ENCODE data around the gene PMVK.

The PMVK gene

DNA sequence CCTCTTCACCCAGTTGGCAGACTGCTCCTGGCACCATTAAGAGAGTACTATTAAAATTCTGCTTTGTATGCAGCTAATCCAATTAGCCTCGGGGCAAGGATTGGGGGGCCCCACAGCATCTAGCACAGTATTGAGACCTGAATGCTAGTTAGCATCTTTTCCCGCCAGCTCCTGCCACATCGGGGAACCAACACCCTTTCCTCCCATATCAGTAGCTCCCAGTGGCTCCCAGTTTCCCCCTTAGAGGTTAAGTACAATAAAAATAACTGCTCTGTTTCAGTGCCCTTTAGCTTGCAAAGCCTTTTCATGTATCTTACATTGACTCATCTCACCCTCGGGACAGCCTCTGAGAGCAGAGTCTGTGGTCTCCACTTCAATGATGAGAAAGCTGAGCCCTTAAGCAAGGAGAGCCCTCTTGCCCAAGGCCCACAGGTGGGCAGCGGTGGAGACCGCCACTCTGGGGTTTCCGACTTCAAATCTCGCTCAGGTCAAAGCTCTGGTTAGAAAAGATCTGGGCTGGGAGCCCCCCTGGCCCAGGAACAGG, 4.2 kb upstream of the PMVK start:
- ChIA-PET POLR2A (no interaction called here), CTCF (interaction anchor here (1.0 to 2.8 kb wide), 7 partner anchors 15 to 460 kb away, joined by 3 to 18 read pairs (median 6); partner anchors contain the start of genes ADAM15 and PBXIP1)
- no peak for DNase-seq (ENCODE audit: low read depth, low spot score)
- H3K4me3 ChIP-seq (ENCODE audit: low read depth, low read length): no peak overlapping the region
- TF ChIP-seq, protein P1, sequence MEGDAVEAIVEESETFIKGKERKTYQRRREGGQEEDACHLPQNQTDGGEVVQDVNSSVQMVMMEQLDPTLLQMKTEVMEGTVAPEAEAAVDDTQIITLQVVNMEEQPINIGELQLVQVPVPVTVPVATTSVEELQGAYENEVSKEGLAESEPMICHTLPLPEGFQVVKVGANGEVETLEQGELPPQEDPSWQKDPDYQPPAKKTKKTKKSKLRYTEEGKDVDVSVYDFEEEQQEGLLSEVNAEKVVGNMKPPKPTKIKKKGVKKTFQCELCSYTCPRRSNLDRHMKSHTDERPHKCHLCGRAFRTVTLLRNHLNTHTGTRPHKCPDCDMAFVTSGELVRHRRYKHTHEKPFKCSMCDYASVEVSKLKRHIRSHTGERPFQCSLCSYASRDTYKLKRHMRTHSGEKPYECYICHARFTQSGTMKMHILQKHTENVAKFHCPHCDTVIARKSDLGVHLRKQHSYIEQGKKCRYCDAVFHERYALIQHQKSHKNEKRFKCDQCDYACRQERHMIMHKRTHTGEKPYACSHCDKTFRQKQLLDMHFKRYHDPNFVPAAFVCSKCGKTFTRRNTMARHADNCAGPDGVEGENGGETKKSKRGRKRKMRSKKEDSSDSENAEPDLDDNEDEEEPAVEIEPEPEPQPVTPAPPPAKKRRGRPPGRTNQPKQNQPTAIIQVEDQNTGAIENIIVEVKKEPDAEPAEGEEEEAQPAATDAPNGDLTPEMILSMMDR (IDR thresholded peaks at IDR 0.05; ENCODE audit: insufficient read depth, low read length, missing control alignments): no peak

- no peak for DNase-seq (ENCODE audit: low read depth, low spot score)
- POLR2A ChIA-PET: interaction anchor here (0.7 kb wide), 1 partner anchor 193 kb away, joined by 4 read pairs; no protein-coding TSS in a partner anchor
- no peak overlapping the region for H3K4me3 ChIP-seq (ENCODE audit: low read depth, low read length)
- TF ChIP-seq, protein P1 (IDR thresholded peaks at IDR 0.05; ENCODE audit: insufficient read depth, low read length, missing control alignments): no peak
- CTCF ChIA-PET: interaction anchor here (1.0 to 2.8 kb wide), 8 partner anchors 15 to 460 kb away, joined by 3 to 18 read pairs (median 6); partner anchors contain the start of genes ADAM15 and PBXIP1
Observed at GRCh38 chr1:154940213-154940560, 3.7 kb upstream of the PMVK start.

DNA sequence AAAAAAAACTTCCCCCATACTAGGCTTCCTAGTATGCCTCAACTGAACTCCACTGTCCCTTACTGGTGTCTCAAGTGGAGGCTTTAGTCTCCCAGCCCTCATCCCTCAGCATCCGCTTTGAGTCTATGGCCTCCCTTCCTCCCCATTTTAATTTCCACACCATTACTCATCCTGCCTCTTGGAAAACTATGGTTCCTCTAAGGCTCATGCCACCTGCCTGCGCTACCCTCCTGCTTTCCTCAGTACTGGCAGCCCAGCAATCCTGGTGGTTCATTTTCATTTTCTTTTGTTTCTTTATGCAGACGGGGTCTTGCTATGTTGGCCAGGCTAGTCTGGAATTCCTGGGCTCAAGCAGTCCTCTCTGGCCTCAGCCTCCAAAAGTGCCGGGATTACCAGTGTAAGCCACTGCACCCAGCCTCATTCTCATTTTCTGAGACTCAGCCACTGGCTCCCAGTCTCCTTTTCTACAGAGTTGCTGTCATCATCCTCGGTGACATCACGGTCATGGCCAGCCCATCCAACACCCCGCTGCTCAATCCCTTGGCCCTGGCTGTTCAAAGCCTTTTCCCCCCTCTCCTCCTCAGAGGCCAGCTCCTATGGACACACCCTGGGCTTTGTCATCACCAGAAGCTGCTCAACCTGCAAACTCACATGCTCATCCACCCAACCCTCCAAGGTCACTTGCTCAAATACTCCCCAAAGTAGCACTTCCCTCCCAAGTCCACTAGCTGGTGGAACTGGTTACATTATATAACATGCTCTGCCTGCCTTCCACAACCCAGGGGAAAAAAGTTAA, 2.3 kb upstream of the PMVK start:
- no peak for DNase-seq (ENCODE audit: low read depth, low spot score)
- H3K4me3 ChIP-seq (ENCODE audit: low read depth, low read length): no peak overlapping the region
- ChIA-PET POLR2A (no interaction called here), CTCF (interaction anchor here (0.7 to 2.9 kb wide), 14 partner anchors 12 to 470 kb away, joined by 3 to 18 read pairs (median 5); partner anchors contain the start of genes ADAM15, PBXIP1 and PYGO2)
- TF ChIP-seq, protein P1 (IDR thresholded peaks at IDR 0.05; ENCODE audit: insufficient read depth, low read length, missing control alignments): no peak

GRCh38 chr1:154937988-154938386, 1.5 kb upstream of the PMVK start:
- CTCF ChIA-PET: interaction anchor here (0.7 to 2.9 kb wide), 15 partner anchors 12 to 614 kb away, joined by 3 to 15 read pairs (median 5); partner anchors contain the start of genes ADAM15, PYGO2 and SHC1

GRCh38 chr1:154937085-154937987, 817 bp upstream of the PMVK start:
- TF ChIP-seq, protein P1 (IDR thresholded peaks at IDR 0.05; ENCODE audit: insufficient read depth, low read length, missing control alignments): peak; percentile 13
- ChIA-PET CTCF (interaction anchor here (0.7 to 2.9 kb wide), 27 partner anchors 10 to 614 kb away, joined by 3 to 15 read pairs (median 5); partner anchors contain the start of genes ADAM15, PBXIP1, PYGO2 and SHC1), POLR2A (interaction anchor here (0.7 to 2.0 kb wide), 7 partner anchors 14 to 310 kb away, joined by 3 to 8 read pairs (median 3); partner anchors contain the start of gene PBXIP1)
- DNase-seq (ENCODE audit: low read depth, low spot score): peak; percentile 77
- H3K4me3 ChIP-seq (ENCODE audit: low read depth, low read length): peak overlapping the region; percentile 95

More at GRCh38 chr1:154937988-154938386, 1.5 kb upstream of the PMVK start:
- DNase-seq (ENCODE audit: low read depth, low spot score): no peak
- H3K4me3 ChIP-seq (ENCODE audit: low read depth, low read length): peak overlapping the region; percentile 95
- TF ChIP-seq, protein P1 (IDR thresholded peaks at IDR 0.05; ENCODE audit: insufficient read depth, low read length, missing control alignments): no peak
- POLR2A ChIA-PET: interaction anchor here (0.7 to 2.0 kb wide), 2 partner anchors 18 to 136 kb away, joined by 3 to 8 read pairs; partner anchors contain the start of gene PBXIP1

Measured in AG04449 (cell line).